HepG2 (cell line): Measurements from ENCODE around the gene ITPK1. TPM values are rescaled to one million over a fixed set of nuclear protein-coding genes. Genes with fewer than 3 reads are reported as not detected.

Experiments
- ATAC-seq: fragments of 200-7000 bp; cut with Tn5 transposase; 3 replicates; pipeline ENCODE4 v1.9.1; 2020; ENCODE audit warnings: mild to moderate bottlenecking, moderate library complexity
- BruUV-seq: library from RNA; stranded (reverse); fragments of 400-500 nt; replicated peaks from 2 replicates; lab custom pipeline; 2021; lab: Mats Ljungman, UMichigan
- CTCF ChIA-PET: fragments of 300-600 bp; formaldehyde crosslinking; extraction: SDS; loops from one replicate; lab custom pipeline; 2021; ENCODE audit warnings: low total read pairs, inconsistent platforms, low intra/inter-chr PET ratio; lab: Yijun Ruan, JAX
- POLR2A ChIA-PET: fragments of 350-600 bp; sonication (Branson Sonifier 250); formaldehyde crosslinking; loops from one replicate; lab custom pipeline; 2020; ENCODE audit warnings: antibody characterized with exemption, inconsistent platforms; lab: Yijun Ruan, JAX
- DNase-seq: peaks from one replicate; pipeline ENCODE4 v3.0.0-alpha.2; 2015; ENCODE audit warnings: low spot score
- FAIRE-seq: peaks from 3 replicates; lab custom pipeline; 2011; peaks lifted over from hg19 to GRCh38; lab: Jason Lieb, UNC
- H2AFZ ChIP-seq: one replicate; pipeline ENCODE4 v1.6.1; 2011; ENCODE audit warnings: low read length, inconsistent platforms
- H3K27ac ChIP-seq: fragments of 300-600 bp; 3 replicates; pipeline ENCODE4 v1.8.0; 2011; ENCODE audit warnings: mixed run types, mild to moderate bottlenecking, mixed read lengths, low read length, inconsistent platforms; ENCODE audit not compliant: insufficient read depth; ENCODE audit errors: extremely low read length
- H3K27me3 ChIP-seq, 2 experiments: fragments of 200-600 bp in 1 of 2; 2 replicates in 1 of 2; 3 replicates in 1 of 2; pipeline versions ENCODE4 v1.6.0 to v1.8.0; 2011; ENCODE audit warnings: low read length in 2 of 2, mild to moderate bottlenecking in 2 of 2, moderate library complexity in 2 of 2, inconsistent platforms in 1 of 2; ENCODE audit not compliant: insufficient read depth in 2 of 2, control insufficient read depth in 1 of 2
- H3K36me3 ChIP-seq, 2 experiments: fragments of 200-600 bp in 1 of 2; replicated peaks in 1 of 2; 2 replicates in 1 of 2; 3 replicates in 1 of 2; pipeline versions ENCODE4 v1.5.1 to v1.8.0; 2011; ENCODE audit warnings: low read length in 2 of 2, inconsistent platforms in 1 of 2; ENCODE audit not compliant: insufficient read depth in 2 of 2, control insufficient read depth in 1 of 2
- H3K4me1 ChIP-seq: 2 replicates; pipeline ENCODE4 v1.5.1; 2012; ENCODE audit warnings: low read length, inconsistent platforms; ENCODE audit not compliant: insufficient read depth
- H3K4me2 ChIP-seq: 2 replicates; pipeline ENCODE4 v1.6.0; 2011; ENCODE audit warnings: low read depth, low read length, inconsistent platforms
- H3K4me3 ChIP-seq, 3 experiments: fragments of 200-600 bp in 1 of 3; sonication (generic), shearing (Covaris generic) in 1 of 3; replicated peaks in 1 of 3; 2 replicates each; pipeline ENCODE4 v1.5.1; 2011 to 2016; ENCODE audit warnings: low read length in 3 of 3, inconsistent platforms in 2 of 3, low read depth in 2 of 3, mild to moderate bottlenecking in 2 of 3, control low read depth in 1 of 3, mixed read lengths in 1 of 3; ENCODE audit not compliant: insufficient read depth in 1 of 3
- H3K79me2 ChIP-seq: one replicate; pipeline ENCODE4 v1.6.1; 2011; ENCODE audit warnings: low read length, inconsistent platforms; ENCODE audit not compliant: insufficient read depth
- H3K9ac ChIP-seq: 2 replicates; pipeline ENCODE4 v1.6.0; 2011; ENCODE audit warnings: mild to moderate bottlenecking, low read depth, low read length, inconsistent platforms; ENCODE audit not compliant: insufficient read depth
- H3K9me3 ChIP-seq: 2 replicates; pipeline ENCODE4 v1.5.1; 2012; ENCODE audit warnings: mild to moderate bottlenecking, low read length
- H4K20me1 ChIP-seq: 2 replicates; pipeline ENCODE4 v1.6.0; 2011; ENCODE audit warnings: inconsistent platforms, mild to moderate bottlenecking, low read length, moderate library complexity; ENCODE audit not compliant: insufficient read depth
- ARNT2 ChIP-seq: sonication (generic); formaldehyde crosslinking; IDR thresholded peaks from 2 replicates; pipeline ENCODE4 v1.8.0; 2022; ENCODE audit warnings: mild to moderate bottlenecking, low read depth, missing genetic modification reagents, moderate library complexity
- ARNTL ChIP-seq: sonication (generic); formaldehyde crosslinking; IDR thresholded peaks from 2 replicates; pipeline ENCODE4 v1.4.0; 2020; ENCODE audit warnings: mild to moderate bottlenecking, missing genetic modification reagents
- CHCHD3 ChIP-seq: sonication (generic); formaldehyde crosslinking; IDR thresholded peaks from 2 replicates; pipeline ENCODE4 v1.8.0; 2022; ENCODE audit warnings: mild to moderate bottlenecking, missing genetic modification reagents, moderate library complexity
- HNRNPL ChIP-seq: fragments of 200-400 bp; formaldehyde crosslinking; IDR thresholded peaks from 2 replicates; pipeline ENCODE4 v1.6.1; 2017; ENCODE audit warnings: mild to moderate bottlenecking, low read depth, low read length
- JUN ChIP-seq: sonication (generic); formaldehyde crosslinking; IDR thresholded peaks from 2 replicates; pipeline ENCODE4 v1.4.0; 2020; ENCODE audit warnings: mild to moderate bottlenecking, missing genetic modification reagents
- KDM2A ChIP-seq: sonication (generic); formaldehyde crosslinking; IDR thresholded peaks from 2 replicates; pipeline ENCODE4 v1.4.0; 2020; ENCODE audit warnings: low read depth, missing genetic modification reagents, borderline replicate concordance
- KDM5B ChIP-seq: sonication (generic); formaldehyde crosslinking; IDR thresholded peaks from 2 replicates; pipeline ENCODE4 v1.4.0; 2020; ENCODE audit warnings: missing genetic modification reagents, mild to moderate bottlenecking, borderline replicate concordance
- MEF2D ChIP-seq: sonication (generic); formaldehyde crosslinking; IDR thresholded peaks from 2 replicates; pipeline ENCODE4 v1.5.1; 2020; ENCODE audit warnings: mild to moderate bottlenecking, missing genetic modification reagents
- MXD4 ChIP-seq: IDR thresholded peaks from 2 replicates; pipeline ENCODE4 v1.6.1; 2016; ENCODE audit warnings: mild to moderate bottlenecking, missing biosample characterization, missing genetic modification reagents
- SNRNP70 ChIP-seq: fragments of 200-400 bp; formaldehyde crosslinking; IDR thresholded peaks from 2 replicates; pipeline ENCODE4 v1.6.1; 2017; ENCODE audit warnings: mild to moderate bottlenecking, low read depth, low read length, moderate library complexity
- TBX2 ChIP-seq: sonication (generic); formaldehyde crosslinking; IDR thresholded peaks from 2 replicates; pipeline ENCODE4 v1.5.0; 2020; ENCODE audit warnings: missing genetic modification reagents, mild to moderate bottlenecking, borderline replicate concordance
- THAP11 ChIP-seq: IDR thresholded peaks from 2 replicates; pipeline ENCODE4 v1.6.1; 2016; ENCODE audit warnings: missing biosample characterization, missing genetic modification reagents
- ZNF350 ChIP-seq: sonication (generic); formaldehyde crosslinking; IDR thresholded peaks from 2 replicates; pipeline ENCODE4 v1.4.0; 2020; ENCODE audit warnings: mild to moderate bottlenecking, low read depth, missing genetic modification reagents, borderline replicate concordance
- ZNF768 ChIP-seq: sonication (generic); formaldehyde crosslinking; IDR thresholded peaks from 2 replicates; pipeline ENCODE4 v1.4.0; 2020; ENCODE audit warnings: missing genetic modification reagents
- WGBS: methylation state at CpG from one replicate; pipeline ENCODE4 v1.1.6; 2017; ENCODE audit warnings: low lambda C conversion rate; 5-methylcytosine and 5-hydroxymethylcytosine counted together
- in situ Hi-C: cut with HindIII; loops from 2 replicates; pipeline ENCODE4 v1.10.0; 2017; ENCODE audit warnings: low pct_unique_long_range_greater_than_20kb; ENCODE audit not compliant: extremely low pct_ligation_motif_present
- intact Hi-C: fragments of 100-400 bp; cut with micrococcal nuclease; formaldehyde crosslinking; loops from one replicate; pipeline ENCODE4 v1.10.0; 2022; ENCODE audit not compliant: unreplicated experiment
- polyA plus RNA-seq, 8 experiments: library from polyadenylated mRNA; depleted of rRNA in 3 of 8; stranded (reverse) in 7 of 8; unstranded in 1 of 8; fragments of >200 nt; fragmentation: Illumina TruSeq in 4 of 8; extraction: Trizol in 4 of 8; gene quantifications; 2 replicates each; pipeline versions ENCODE4 v1.2.1 to v1.2.3, GENCODE V29; 2011 to 2016; ENCODE audit warnings: low read depth in 4 of 8, missing spikeins in 1 of 8, mixed read lengths in 1 of 8; ENCODE audit not compliant: insufficient read depth in 1 of 8
- total RNA-seq, 5 experiments: library from RNA; depleted of rRNA; stranded (reverse); fragments of >200 nt; fragmentation: Illumina TruSeq; extraction: Trizol; gene quantifications; 2 replicates each; pipeline ENCODE4 v1.2.3, GENCODE V29; 2016; ENCODE audit warnings: low read depth in 1 of 5
- TF ChIP-seq, protein P1 (sequence below): sonication (generic); formaldehyde crosslinking; IDR thresholded peaks from 2 replicates; pipeline ENCODE4 v1.8.0; 2022; ENCODE audit warnings: mild to moderate bottlenecking, missing genetic modification reagents, moderate library complexity

Gene ITPK1
- total and polyA plus RNA-seq, 2 of the 13 experiments (the other 11 are each of a cell fraction or from before 2014, with no cell fraction given), result 20.5 to 47.5 TPM

DNA sequence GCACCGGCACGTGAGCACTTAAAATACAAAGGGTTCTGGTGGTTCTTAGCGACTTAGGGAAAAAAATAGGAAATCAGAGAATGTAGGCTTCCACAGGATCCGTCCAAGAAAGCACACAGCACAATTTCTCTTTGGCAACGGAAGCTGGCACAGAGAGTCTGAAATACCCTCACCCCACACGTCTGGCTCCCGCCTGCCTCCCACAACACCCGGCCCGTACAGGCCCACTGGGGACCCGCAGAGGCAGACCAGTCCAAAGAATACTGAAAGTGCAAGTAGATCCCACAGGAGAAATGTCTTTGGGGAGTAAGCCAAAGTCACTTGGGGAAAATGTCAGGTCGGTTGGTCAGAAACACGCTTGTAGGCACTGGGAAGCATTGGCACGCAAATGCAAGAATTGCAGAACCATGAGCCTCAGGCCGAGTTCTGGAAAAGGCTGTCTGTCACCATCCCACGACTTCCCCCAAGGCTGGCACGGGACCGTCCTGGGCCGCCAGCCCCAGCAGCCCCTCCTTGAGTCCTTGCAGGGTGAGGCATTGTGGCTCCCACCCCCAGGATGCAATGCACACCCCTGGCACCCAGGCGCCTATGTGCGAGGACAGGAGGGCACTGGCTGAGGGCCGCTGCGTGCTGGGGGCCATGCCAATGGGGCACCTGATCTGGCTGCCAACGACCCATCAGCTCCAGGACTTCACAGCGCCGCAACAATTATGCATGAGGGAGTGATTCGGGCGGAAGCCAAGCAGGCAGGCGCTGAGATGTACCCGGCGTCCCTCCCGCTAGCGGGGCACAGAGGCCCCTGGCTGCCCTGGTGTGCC, 163.0 kb downstream of the ITPK1 start:
- 94% methylated on average over 22 of the region's 32 CpGs for WGBS
- Histone ChIP-seq H4K20me1 (no peaks in the 10 kb centered on the region), H3K4me3 (no peak overlapping the region), H3K4me1 (no peaks in the 10 kb centered on the region), H3K4me2 (no peak overlapping the region), H3K27ac (no peak overlapping the region), H3K36me3 (peaks cover 7 to 18% of the 10 kb centered on the region in 2 experiments; a peak in 2 of 5 replicates), H3K27me3 (no peaks in the 10 kb centered on the region; a peak in 1 of 5 replicates), H3K9ac (no peak overlapping the region), H2AFZ (no peak overlapping the region), H3K79me2 (no peaks in the 10 kb centered on the region), H3K9me3 (no peaks in the 10 kb centered on the region)
- 0 out of 2 replicates have a peak, but pooled peaks have one; percentile 57 for TF ChIP-seq HNRNPL
- no peak for TF ChIP-seq TBX2
- ChIA-PET POLR2A (no interaction called here), CTCF (interaction anchor here (1.0 to 1.6 kb wide), 8 partner anchors 160 to 266 kb away, joined by 3 to 32 read pairs (median 5); partner anchors contain the start of gene ITPK1)
- in situ Hi-C loops, result loop anchor here (5.0 to 10.0 kb wide), 2 partner anchors 162 to 185 kb away; partner anchors contain the start of gene ITPK1
- FAIRE-seq, result no peak
- no TSS peak for BruUV-seq
- intact Hi-C loops, result loop anchor here (1.0 kb wide), 3 partner anchors 161 to 187 kb away; no protein-coding TSS in a partner anchor
- ATAC-seq, result no peak
- no peak for DNase-seq

GRCh38 chr14:92951912-92952471, 163.7 kb downstream of the ITPK1 start:
- H3K4me1 ChIP-seq, result no peaks in the 10 kb centered on the region
- peaks cover 7 to 14% of the 10 kb centered on the region in 2 experiments; a peak in 1 of 5 replicates for H3K36me3 ChIP-seq
- H3K4me3 ChIP-seq, result no peak overlapping the region
- H2AFZ ChIP-seq, result no peak overlapping the region
- POLR2A ChIA-PET, result no interaction called here
- H3K79me2 ChIP-seq, result no peaks in the 10 kb centered on the region
- ATAC-seq (peak; percentile 92), FAIRE-seq (peak; percentile 70), DNase-seq (peak; percentile 37)
- CTCF ChIA-PET, result interaction anchor here (0.7 to 1.6 kb wide), 8 partner anchors 161 to 267 kb away, joined by 3 to 32 read pairs (median 5); partner anchors contain the start of gene ITPK1
- in situ Hi-C loops (loop anchor here (5.0 to 10.0 kb wide), 2 partner anchors 163 to 185 kb away; partner anchors contain the start of gene ITPK1), intact Hi-C loops (loop anchor here (1.0 kb wide), 3 partner anchors 161 to 187 kb away; no protein-coding TSS in a partner anchor)
- no TSS peak for BruUV-seq
- H3K27ac ChIP-seq, result no peak overlapping the region
- H3K9ac ChIP-seq, result no peak overlapping the region
- no peaks in the 10 kb centered on the region for H4K20me1 ChIP-seq
- H3K9me3 ChIP-seq, result no peaks in the 10 kb centered on the region
- no peak overlapping the region for H3K4me2 ChIP-seq
- WGBS, result 32% methylated on average over 10 of the region's 18 CpGs
- H3K27me3 ChIP-seq, result no peaks in the 10 kb centered on the region; a peak in 1 of 5 replicates
- 0 out of 2 replicates have a peak, but pooled peaks have one; percentile 34 for TF ChIP-seq MXD4 (CRISPR knock-in tag)
- TF ChIP-seq, protein P1, sequence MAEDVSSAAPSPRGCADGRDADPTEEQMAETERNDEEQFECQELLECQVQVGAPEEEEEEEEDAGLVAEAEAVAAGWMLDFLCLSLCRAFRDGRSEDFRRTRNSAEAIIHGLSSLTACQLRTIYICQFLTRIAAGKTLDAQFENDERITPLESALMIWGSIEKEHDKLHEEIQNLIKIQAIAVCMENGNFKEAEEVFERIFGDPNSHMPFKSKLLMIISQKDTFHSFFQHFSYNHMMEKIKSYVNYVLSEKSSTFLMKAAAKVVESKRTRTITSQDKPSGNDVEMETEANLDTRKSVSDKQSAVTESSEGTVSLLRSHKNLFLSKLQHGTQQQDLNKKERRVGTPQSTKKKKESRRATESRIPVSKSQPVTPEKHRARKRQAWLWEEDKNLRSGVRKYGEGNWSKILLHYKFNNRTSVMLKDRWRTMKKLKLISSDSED (CRISPR knock-in tag), result no peak
- no peak for TF ChIP-seq CHCHD3 (CRISPR knock-in tag)
- TF ChIP-seq JUN (CRISPR knock-in tag), result no peak
- no peak for TF ChIP-seq SNRNP70
- TF ChIP-seq KDM5B (CRISPR knock-in tag), result peak; percentile 29; the same call in 1 of the 2 replicates
- no peak for TF ChIP-seq MEF2D (CRISPR knock-in tag)
- no peak for TF ChIP-seq ZNF768 (CRISPR knock-in tag)
- TF ChIP-seq ZNF350 (CRISPR knock-in tag), result 0 out of 2 replicates have a peak, but pooled peaks have one; percentile 41
- TF ChIP-seq ARNTL (CRISPR knock-in tag), result no peak
- TF ChIP-seq ARNT2 (CRISPR knock-in tag), result no peak
- TF ChIP-seq THAP11 (CRISPR knock-in tag), result 0 out of 2 replicates have a peak, but pooled peaks have one; percentile 24
- TF ChIP-seq KDM2A, result peak; percentile 72
